Transverse colon (tissue), 4 donors: ENCODE data around the gene ZKSCAN4. TPM values are rescaled to one million over a fixed set of nuclear protein-coding genes. Genes with fewer than 3 reads are reported as not detected.

ENCODE experiments used
- DNase-seq: peaks from one replicate; pipeline ENCODE4 v3.0.0-alpha.2; 2019
- H3K27ac ChIP-seq, 4 donors: fragments of 200-600 bp; sonication (generic); 2 replicates each; pipeline ENCODE4 v1.5.1; 2016 to 2018; ENCODE audit warnings: inconsistent platforms in 4 of 4
- H3K27me3 ChIP-seq: fragments of 200-600 bp; sonication (generic); 2 replicates; pipeline ENCODE4 v1.5.1; 2017; ENCODE audit warnings: inconsistent platforms
- H3K36me3 ChIP-seq, 4 donors: fragments of 200-600 bp; sonication (generic); 2 replicates each; pipeline ENCODE4 v1.5.1; 2017 to 2019; ENCODE audit warnings: inconsistent platforms in 4 of 4
- H3K4me1 ChIP-seq, 4 donors: fragments of 200-600 bp; sonication (generic); 2 replicates each; pipeline ENCODE4 v1.5.1; 2017 to 2020; ENCODE audit warnings: inconsistent platforms in 4 of 4
- H3K4me3 ChIP-seq, 4 donors: fragments of 200-600 bp; sonication (generic); 1 replicate in 1 of 4; 2 replicates in 3 of 4; pipeline versions ENCODE4 v1.5.1 to v1.6.1; 2017 to 2019; ENCODE audit warnings: inconsistent platforms in 4 of 4
- H3K9me3 ChIP-seq, 2 donors: fragments of 200-600 bp; sonication (generic); 2 replicates each; pipeline ENCODE4 v1.5.1; 2017 to 2019; ENCODE audit warnings: inconsistent platforms in 2 of 2
- CTCF ChIP-seq, 5 experiments: fragments of 200-600 bp in 3 of 5; fragments of 450-650 bp in 2 of 5; sonication (generic) in 3 of 5; IDR thresholded peaks; 1 replicate in 2 of 5; 2 replicates in 3 of 5; pipeline ENCODE4 v1.5.1; 2016 to 2017; ENCODE audit warnings: antibody characterized with exemption in 5 of 5, inconsistent platforms in 3 of 5, mild to moderate bottlenecking in 2 of 5, moderate library complexity in 1 of 5
- EP300 ChIP-seq: sonication (generic); formaldehyde crosslinking; IDR thresholded peaks from one replicate; pipeline ENCODE4 v1.6.1; 2017; ENCODE audit warnings: antibody characterized with exemption, low read depth
- POLR2A ChIP-seq: fragments of 450-650 bp; IDR thresholded peaks from one replicate; pipeline ENCODE4 v1.6.1; 2016; ENCODE audit warnings: antibody characterized with exemption, mild to moderate bottlenecking, moderate library complexity
- POLR2AphosphoS5 ChIP-seq, 3 donors: sonication (generic); formaldehyde crosslinking; IDR thresholded peaks; one replicate each; pipeline ENCODE4 v1.6.1; 2016; ENCODE audit warnings: antibody characterized with exemption in 3 of 3
- WGBS, 2 donors: methylation state at CpG; one replicate each; pipeline ENCODE4 v1.1.5; 2018; ENCODE audit warnings: low coverage in 1 of 2; 5-methylcytosine and 5-hydroxymethylcytosine counted together
- in situ Hi-C, 4 donors: fragments of 200-750 bp; cut with MboI; loops; one replicate each; pipeline versions ENCODE4 v1.15.0 to v1.15.1; 2017; ENCODE audit warnings: low sequenced_read_pairs in 3 of 4, low pct_ligation_motif_present in 1 of 4, low pct_unique_long_range_greater_than_20kb in 1 of 4
- intact Hi-C: fragments of 100-400 bp; cut with DNase I; formaldehyde crosslinking; loops from one replicate; pipeline ENCODE4 v1.15.1; 2023; ENCODE audit warnings: low total_unique reads
- total RNA-seq, 4 donors: library from RNA; depleted of rRNA; stranded (reverse); fragments of >200 nt; gene quantifications; one replicate each; pipeline ENCODE4 v1.1.0, GENCODE V29; 2016

The ZKSCAN4 gene
- total RNA-seq, 4 donors from 2014 or later, result 0.60 to 9.0 (median 4.9) TPM

- 2 to 3% methylated on average over 5 of the region's 5 CpGs for WGBS, 2 donors
- H3K36me3 ChIP-seq, result peaks cover 0 to under 1% (median 0%) of the 10 kb centered on the region in 4 donors
- DNase-seq, result no peak
- intact Hi-C loops, result loop anchor here (5.0 kb wide), 1 partner anchor 91 kb away; no protein-coding TSS in a partner anchor
- peak overlapping the region; percentile 85 to 90 (median 86) for H3K27ac ChIP-seq
- TF ChIP-seq POLR2AphosphoS5 (IDR thresholded peaks at IDR 0.05) (no peak), POLR2A (no peak), CTCF (IDR thresholded peaks at IDR 0.05) (no peak), EP300 (no peak)
- H3K4me3 ChIP-seq, result peak overlapping the region in 3 of 4 donors; percentile 70 to 88 (median 86)
- in situ Hi-C loops, result loop anchor here in 1 of 4 donors (25.0 kb wide), 1 partner anchor 96 kb away; no protein-coding TSS in a partner anchor
- H3K4me1 ChIP-seq, result peaks cover 6 to 21% (median 8%) of the 10 kb centered on the region in 4 donors
- peaks cover 3% of the 10 kb centered on the region for H3K27me3 ChIP-seq
- H3K9me3 ChIP-seq, result no peaks in the 10 kb centered on the region
Observed at GRCh38 chr6:28266563-28266961, 14.5 kb upstream of the ZKSCAN4 start.

- 62% methylated on average over 4 of the region's 4 CpGs for WGBS, 2 donors
- intact Hi-C loops (loop anchor here (5.0 kb wide), 1 partner anchor 92 kb away; no protein-coding TSS in a partner anchor), in situ Hi-C loops (loop anchor here in 1 of 4 donors (25.0 kb wide), 1 partner anchor 97 kb away; no protein-coding TSS in a partner anchor)
- TF ChIP-seq EP300 (no peak), POLR2A (no peak), POLR2AphosphoS5 (IDR thresholded peaks at IDR 0.05) (no peak), CTCF (IDR thresholded peaks at IDR 0.05) (no peak)
- no peak for DNase-seq
- peaks cover 6% of the 10 kb centered on the region for H3K27me3 ChIP-seq
- H3K27ac ChIP-seq, result no peak overlapping the region
- no peaks in the 10 kb centered on the region for H3K9me3 ChIP-seq
- no peak overlapping the region for H3K4me3 ChIP-seq
- no peaks in the 10 kb centered on the region for H3K36me3 ChIP-seq
- peaks cover 6 to 21% (median 8%) of the 10 kb centered on the region in 4 donors for H3K4me1 ChIP-seq
Observed at GRCh38 chr6:28264834-28265401, 12.8 kb upstream of the ZKSCAN4 start.

GRCh38 chr6:28263922-28264321, 11.9 kb upstream of the ZKSCAN4 start:
- intact Hi-C loops, result no loop called here
- in situ Hi-C loops, result loop anchor here in 1 of 4 donors (25.0 kb wide), 1 partner anchor 98 kb away; no protein-coding TSS in a partner anchor

More at GRCh38 chr6:28263922-28264321, 11.9 kb upstream of the ZKSCAN4 start:
- no peak for DNase-seq
- Histone ChIP-seq H3K27me3 (peaks cover 12% of the 10 kb centered on the region), H3K4me1 (peaks cover 6 to 21% (median 8%) of the 10 kb centered on the region in 4 donors), H3K9me3 (no peaks in the 10 kb centered on the region), H3K27ac (no peak overlapping the region), H3K4me3 (no peak overlapping the region), H3K36me3 (no peaks in the 10 kb centered on the region)
- TF ChIP-seq EP300 (no peak), POLR2A (no peak), POLR2AphosphoS5 (IDR thresholded peaks at IDR 0.05) (no peak), CTCF (IDR thresholded peaks at IDR 0.05) (no peak)
- 33 to 65% methylated on average over 2 of the region's 2 CpGs for WGBS, 2 donors
